Epithelial cell of esophagus (primary cell): ENCODE data around the gene KRT3.

Experiments
- DNase-seq: peaks from one replicate; pipeline ENCODE4 v3.0.0; 2010; ENCODE audit warnings: low read depth
- H3K4me3 ChIP-seq: 2 replicates; pipeline ENCODE4 v1.5.1; 2011; ENCODE audit warnings: mild to moderate bottlenecking, low read length, control low read depth
- CTCF ChIP-seq: IDR thresholded peaks from 2 replicates; pipeline ENCODE4 v1.5.1; 2011; ENCODE audit warnings: low read depth, mild to moderate bottlenecking, low read length, control low read depth, inconsistent platforms; ENCODE audit not compliant: insufficient read depth; ENCODE audit errors: missing control alignments

The KRT3 gene

GRCh38 chr12:52777566-52777965, 18.4 kb downstream of the KRT3 start:
- DNase-seq = no peak
- no peak overlapping the region for H3K4me3 ChIP-seq
- no peak for TF ChIP-seq CTCF

- no peak within 1 kb of the TSS for H3K4me3 ChIP-seq
- TF ChIP-seq CTCF = no peak
- no peak for DNase-seq
These were observed 19.0 kb downstream of the KRT3 start, which contains the start of gene KRT76 for GRCh38 chr12:52776913-52777395. TSS of gene KRT76 (minus strand) at chr12:52777345. CDS start at chr12:52777291, 54 bp downstream.

- TF ChIP-seq CTCF = no peak
- no peak overlapping the region for H3K4me3 ChIP-seq
- no peak for DNase-seq
These were observed 19.5 kb downstream of the KRT3 start for GRCh38 chr12:52776435-52776834.

- no peak for DNase-seq
- TF ChIP-seq CTCF = no peak
- H3K4me3 ChIP-seq = no peak overlapping the region
These were observed 21.2 kb downstream of the KRT3 start for GRCh38 chr12:52774629-52775250.

GRCh38 chr12:52772772-52773171, 23.1 kb downstream of the KRT3 start:
- no peak for TF ChIP-seq CTCF
- no peak for DNase-seq
- H3K4me3 ChIP-seq = no peak overlapping the region

GRCh38 chr12:52772188-52772587, 23.7 kb downstream of the KRT3 start:
- TF ChIP-seq CTCF = no peak
- H3K4me3 ChIP-seq = no peak overlapping the region
- DNase-seq = no peak

GRCh38 chr12:52771505-52771904, 24.4 kb downstream of the KRT3 start:
- TF ChIP-seq CTCF = no peak
- no peak for DNase-seq
- no peak overlapping the region for H3K4me3 ChIP-seq
